ENCODE measurements around the gene CABS1.

- TF ChIP-seq POLR2A (IDR thresholded peaks at IDR 0.05; ENCODE audit: low read depth, low read length) (no peak), CTCF (IDR thresholded peaks at IDR 0.05; ENCODE audit: extremely low read depth in 1 of 2, insufficient read depth in 1 of 2, low read depth in 1 of 2, low read length in 2 of 2) (no peak), POLR2AphosphoS5 (IDR thresholded peaks at IDR 0.05; ENCODE audit: insufficient read depth, low read depth, low read length) (no peak), EZH2 (IDR thresholded peaks at IDR 0.05; ENCODE audit: borderline replicate concordance, low read depth, low read length, severe bottlenecking) (no peak), FOS (IDR thresholded peaks at IDR 0.05; ENCODE audit: borderline replicate concordance, insufficient read depth, low read length) (no peak), MAX (IDR thresholded peaks at IDR 0.05; ENCODE audit: insufficient read depth, insufficient read length) (no peak), GATA2 (IDR thresholded peaks at IDR 0.05; ENCODE audit: insufficient read depth, insufficient read length, low read depth, low read length) (no peak), JUN (IDR thresholded peaks at IDR 0.05; ENCODE audit: borderline replicate concordance, insufficient read depth, insufficient read length, low read depth) (no peak), MYC (IDR thresholded peaks at IDR 0.05; ENCODE audit: low read depth, low read length) (no peak)
Measured at GRCh38 chr4:70300215-70300614, 34.6 kb upstream of the CABS1 start.
